Heart left ventricle (tissue), 13 donors: ENCODE measurements around the gene EP400.

Experiments
- POLR2A ChIP-seq, 2 donors: fragments of 450-650 bp; IDR thresholded peaks; one replicate each; pipeline ENCODE4 v1.6.1; 2017; ENCODE audit warnings: antibody characterized with exemption in 2 of 2, mild to moderate bottlenecking in 2 of 2, moderate library complexity in 2 of 2
- TF ChIP-seq, protein P1 (sequence below), 12 donors: fragments of 200-600 bp; sonication (generic) in 4 of 12; IDR thresholded peaks; one replicate each; pipeline versions ENCODE4 v1.5.0 to v1.8.0; 2018 to 2022; ENCODE audit warnings: antibody characterized with exemption in 12 of 12, mild to moderate bottlenecking in 5 of 12
- donor health status: ischemic (EF 13 %, LVEDD 7.1; RV severe dilation, severe dysfunction).
- donor health status: DM: no; HTN: yes; CAD: no.
- donor health status: DM: no; HTN: no; CAD: no.
- donor health status: ischemic (EF 25% LVEDD 6.9; RV normal size, moderate dysfunction).
- donor health status: ischemic (EF 25% LVEDD 5.7; RV mildly dilated, moderate dysfunction).
- donor health status: ischemic (EF 35%, LVEDD 5.7; RV mildly dilated, moderate dysfunction).
- donor health status: nonischemic (EF 11% LVEDD 7.7; RV severe dilation, severe dysfunction).
- donor health status: DM: yes; HTN: yes; CAD: no.
- donor health status: PGD.
- donor health status: ischemic (EF 29% LVEDD 5.4; RV normal size, mild dysfunction).
- donor health status: nonischemic (EF 23%, LVEDD 6.1; RV moderate dilation, normal function).

DNA sequence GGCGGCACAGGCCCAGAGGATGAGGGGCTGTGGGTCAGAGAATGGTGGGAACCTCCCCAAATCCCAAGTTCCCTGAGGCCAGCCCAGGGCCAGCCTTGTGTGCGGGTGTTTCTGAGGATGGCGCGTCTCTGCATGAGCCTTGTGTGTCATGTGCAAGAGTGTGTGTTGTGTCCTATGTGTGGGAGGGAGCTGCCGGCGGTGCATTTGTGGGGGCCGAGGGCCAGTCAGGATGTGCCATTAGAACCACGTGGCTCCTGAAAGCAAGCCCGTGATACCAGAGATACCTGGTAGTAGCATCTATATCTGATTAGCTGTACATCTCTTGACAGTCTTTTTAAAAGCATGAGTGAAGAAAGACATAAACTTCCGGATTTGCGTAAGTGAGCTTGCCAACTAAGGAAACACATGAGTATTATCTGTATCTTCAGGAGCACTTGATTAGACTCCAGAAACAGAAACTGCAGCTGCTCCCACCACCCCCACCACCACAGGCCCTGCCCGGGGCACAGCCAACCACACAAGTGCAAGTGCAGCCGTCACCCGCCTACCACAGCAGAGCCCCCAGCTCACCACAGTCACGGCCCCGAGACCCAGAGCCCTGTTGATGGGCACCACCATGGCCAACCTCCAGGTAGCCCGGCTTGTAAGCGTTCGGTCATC lies 175.2 kb downstream of the EP400 start:
- TF ChIP-seq, protein P1, sequence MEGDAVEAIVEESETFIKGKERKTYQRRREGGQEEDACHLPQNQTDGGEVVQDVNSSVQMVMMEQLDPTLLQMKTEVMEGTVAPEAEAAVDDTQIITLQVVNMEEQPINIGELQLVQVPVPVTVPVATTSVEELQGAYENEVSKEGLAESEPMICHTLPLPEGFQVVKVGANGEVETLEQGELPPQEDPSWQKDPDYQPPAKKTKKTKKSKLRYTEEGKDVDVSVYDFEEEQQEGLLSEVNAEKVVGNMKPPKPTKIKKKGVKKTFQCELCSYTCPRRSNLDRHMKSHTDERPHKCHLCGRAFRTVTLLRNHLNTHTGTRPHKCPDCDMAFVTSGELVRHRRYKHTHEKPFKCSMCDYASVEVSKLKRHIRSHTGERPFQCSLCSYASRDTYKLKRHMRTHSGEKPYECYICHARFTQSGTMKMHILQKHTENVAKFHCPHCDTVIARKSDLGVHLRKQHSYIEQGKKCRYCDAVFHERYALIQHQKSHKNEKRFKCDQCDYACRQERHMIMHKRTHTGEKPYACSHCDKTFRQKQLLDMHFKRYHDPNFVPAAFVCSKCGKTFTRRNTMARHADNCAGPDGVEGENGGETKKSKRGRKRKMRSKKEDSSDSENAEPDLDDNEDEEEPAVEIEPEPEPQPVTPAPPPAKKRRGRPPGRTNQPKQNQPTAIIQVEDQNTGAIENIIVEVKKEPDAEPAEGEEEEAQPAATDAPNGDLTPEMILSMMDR (IDR thresholded peaks at IDR 0.05): no peak
- TF ChIP-seq POLR2A (IDR thresholded peaks at IDR 0.05): no peak
